UCSD-AML1 (cell line): Measurements from ENCODE around the gene ENTREP3.
"Not testable (repeated sequence)": the region's sequence is repeated elsewhere in the genome, so short reads cannot be mapped to it uniquely, and the experiment has no call there.

Experiments used
- DNase-seq: peaks from one replicate; lab custom pipeline; 2025; ENCODE audit not compliant: unreplicated experiment; lab: John Stamatoyannopoulos, UW

Gene ENTREP3, protein sequence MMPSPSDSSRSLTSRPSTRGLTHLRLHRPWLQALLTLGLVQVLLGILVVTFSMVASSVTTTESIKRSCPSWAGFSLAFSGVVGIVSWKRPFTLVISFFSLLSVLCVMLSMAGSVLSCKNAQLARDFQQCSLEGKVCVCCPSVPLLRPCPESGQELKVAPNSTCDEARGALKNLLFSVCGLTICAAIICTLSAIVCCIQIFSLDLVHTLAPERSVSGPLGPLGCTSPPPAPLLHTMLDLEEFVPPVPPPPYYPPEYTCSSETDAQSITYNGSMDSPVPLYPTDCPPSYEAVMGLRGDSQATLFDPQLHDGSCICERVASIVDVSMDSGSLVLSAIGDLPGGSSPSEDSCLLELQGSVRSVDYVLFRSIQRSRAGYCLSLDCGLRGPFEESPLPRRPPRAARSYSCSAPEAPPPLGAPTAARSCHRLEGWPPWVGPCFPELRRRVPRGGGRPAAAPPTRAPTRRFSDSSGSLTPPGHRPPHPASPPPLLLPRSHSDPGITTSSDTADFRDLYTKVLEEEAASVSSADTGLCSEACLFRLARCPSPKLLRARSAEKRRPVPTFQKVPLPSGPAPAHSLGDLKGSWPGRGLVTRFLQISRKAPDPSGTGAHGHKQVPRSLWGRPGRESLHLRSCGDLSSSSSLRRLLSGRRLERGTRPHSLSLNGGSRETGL

GRCh38 chr1:155255243-155256007, at the start of gene ENTREP3:
Gene ENTREP3, minus strand, starts transcription at chr1:155255483. Its CDS starts 606 bp downstream, at chr1:155254877.
- peak; percentile 74 for DNase-seq

- no peak for DNase-seq
Observed at GRCh38 chr1:155304558-155305063, 49.3 kb upstream of the ENTREP3 start.

- no peak for DNase-seq
Observed at GRCh38 chr1:155301342-155301841, 46.1 kb upstream of the ENTREP3 start, which contains the start of gene PKLR. Gene PKLR, minus strand, starts transcription at chr1:155301438. Its CDS starts 43 bp downstream, at chr1:155301395.

GRCh38 chr1:155300553-155301329, 45.5 kb upstream of the ENTREP3 start:
- DNase-seq = no peak

DNA sequence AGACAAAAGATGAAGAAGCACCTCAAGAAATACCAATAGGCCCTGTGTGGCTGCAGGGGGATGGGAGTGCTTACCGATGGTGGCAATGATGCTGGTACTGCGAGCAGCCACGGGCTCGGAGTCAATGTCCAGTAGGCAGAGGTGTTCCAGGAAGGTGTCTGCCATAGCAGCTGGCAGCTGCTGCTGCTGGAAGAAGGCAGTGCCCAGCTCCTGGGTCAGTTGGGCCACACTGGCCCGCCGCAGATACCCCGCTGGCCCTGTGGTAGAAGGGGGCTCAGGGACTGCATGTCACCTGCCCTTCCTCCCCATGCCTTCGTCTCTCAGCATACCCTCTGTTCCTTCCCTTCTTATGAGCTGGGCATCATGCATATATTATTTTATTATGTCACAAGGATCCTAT, 44.7 kb upstream of the ENTREP3 start:
- DNase-seq = no peak

GRCh38 chr1:155297384-155297783, 42.1 kb upstream of the ENTREP3 start:
- DNase-seq = no peak

DNA sequence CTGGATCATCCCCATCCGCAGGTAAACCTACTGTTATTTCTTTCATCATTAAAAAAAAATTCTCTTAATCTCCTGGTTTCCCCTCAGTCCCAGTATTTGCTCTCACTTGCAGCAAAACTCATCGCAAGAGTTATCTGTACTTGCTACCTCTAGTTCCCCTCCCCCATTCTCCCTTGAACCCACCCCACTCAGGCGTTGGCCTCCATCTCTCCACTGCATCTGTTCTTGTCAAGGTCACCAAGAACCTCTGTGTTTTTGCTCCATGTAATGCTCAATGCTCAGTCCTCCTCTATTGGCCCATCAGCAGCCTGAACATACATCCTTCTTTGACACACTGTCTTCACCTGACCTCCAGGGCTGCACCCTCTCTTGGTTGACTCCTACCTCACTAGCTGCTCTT, 41.4 kb upstream of the ENTREP3 start:
- DNase-seq = no peak

GRCh38 chr1:155295942-155296267, 40.6 kb upstream of the ENTREP3 start:
- DNase-seq = no peak

DNA sequence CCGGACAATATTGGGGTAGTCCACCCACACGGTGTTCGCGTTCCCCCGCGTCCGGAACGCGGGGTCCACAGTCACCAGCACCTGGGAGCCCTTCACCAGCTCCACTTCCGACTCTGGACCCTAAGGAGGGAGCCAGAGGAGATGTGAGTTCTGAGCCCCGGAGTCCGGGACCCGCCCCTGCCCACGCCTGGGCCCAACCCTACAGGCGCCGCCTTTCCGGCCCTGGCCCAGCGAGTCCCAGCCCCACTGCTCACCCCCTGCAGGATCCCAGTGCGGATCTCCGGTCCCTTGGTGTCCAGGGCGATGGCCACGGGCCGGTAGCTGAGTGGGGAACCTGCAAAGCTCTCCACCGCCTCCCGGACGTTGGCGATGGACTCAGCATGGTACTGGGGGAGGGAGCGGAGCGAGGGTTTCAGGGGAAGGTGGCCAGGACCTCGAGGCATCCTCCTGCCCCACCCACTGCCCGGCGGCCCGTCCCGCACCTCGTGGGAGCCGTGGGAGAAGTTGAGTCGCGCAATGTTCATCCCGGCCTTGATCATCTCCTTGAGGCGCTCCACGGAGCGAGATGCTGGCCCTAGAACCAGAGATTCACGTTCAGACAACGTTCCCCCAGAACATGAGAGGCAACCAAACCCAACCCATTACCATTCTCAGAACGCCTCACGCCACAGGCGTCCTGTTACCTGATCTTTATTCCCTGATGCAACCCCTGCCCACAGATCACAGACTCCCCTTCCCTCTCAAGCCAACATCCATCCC, 40.1 kb upstream of the ENTREP3 start:
- no peak for DNase-seq

GRCh38 chr1:155294520-155295182, 39.4 kb upstream of the ENTREP3 start:
- no peak for DNase-seq

GRCh38 chr1:155293086-155293749, 37.9 kb upstream of the ENTREP3 start:
- no peak for DNase-seq

DNA sequence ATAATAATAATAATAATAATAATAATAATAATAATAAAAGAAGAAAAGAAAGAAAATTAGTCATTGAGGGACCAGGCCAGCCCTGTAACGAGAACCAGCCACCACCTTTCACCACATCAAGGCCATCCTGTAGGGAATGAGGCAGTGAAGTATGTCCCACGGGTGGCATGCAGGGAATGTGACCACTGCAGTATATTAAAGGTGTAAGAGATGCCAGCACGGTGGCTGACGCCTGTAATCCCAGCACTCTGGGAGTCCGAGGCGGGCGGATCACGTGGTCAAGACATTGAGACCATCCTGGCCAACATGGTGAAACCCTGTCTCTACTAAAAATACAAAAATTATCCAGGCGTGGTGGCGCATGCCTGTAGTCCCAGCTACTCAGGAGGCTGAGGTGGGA, 35.7 kb upstream of the ENTREP3 start:
- DNase-seq = not testable (repeated sequence)

- no peak for DNase-seq
Observed at GRCh38 chr1:155287987-155288543, 32.8 kb upstream of the ENTREP3 start.

DNA sequence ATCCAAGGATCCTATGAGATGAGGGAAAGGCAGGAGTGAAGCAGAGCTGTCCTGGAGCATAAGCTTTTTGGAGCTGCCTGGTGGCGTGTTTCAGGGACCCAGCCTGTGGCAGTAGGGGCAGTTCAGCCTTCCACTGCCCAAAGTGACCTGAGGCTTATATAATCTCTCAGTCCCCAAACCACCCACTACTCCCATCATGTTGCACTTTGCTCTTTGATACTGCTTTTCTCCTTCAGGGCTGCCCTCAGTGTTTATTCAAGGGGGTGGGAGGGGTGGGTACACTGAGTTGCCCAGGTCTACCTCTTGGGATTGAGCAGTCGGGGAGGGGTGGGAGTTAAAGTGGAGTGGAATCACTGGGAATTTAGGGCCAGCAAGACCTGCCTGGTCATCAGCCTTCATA, 31.3 kb upstream of the ENTREP3 start:
- no peak for DNase-seq

DNA sequence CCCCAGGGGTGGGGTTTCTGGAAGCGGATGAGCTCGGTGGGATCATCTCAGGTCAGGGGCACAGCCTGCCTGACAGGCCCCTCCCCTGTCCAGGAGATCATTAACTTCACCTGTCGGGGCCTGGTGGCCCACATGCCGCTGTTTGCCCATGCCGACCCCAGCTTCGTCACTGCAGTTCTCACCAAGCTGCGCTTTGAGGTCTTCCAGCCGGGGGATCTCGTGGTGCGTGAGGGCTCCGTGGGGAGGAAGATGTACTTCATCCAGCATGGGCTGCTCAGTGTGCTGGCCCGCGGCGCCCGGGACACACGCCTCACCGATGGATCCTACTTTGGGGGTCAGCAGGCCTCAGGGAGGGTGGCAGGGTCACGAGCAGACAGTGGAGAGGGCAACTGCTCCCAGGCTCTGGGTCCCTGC, 30.4 kb upstream of the ENTREP3 start:
- DNase-seq = no peak

GRCh38 chr1:155285063-155285462, 29.8 kb upstream of the ENTREP3 start:
- DNase-seq = no peak

DNA sequence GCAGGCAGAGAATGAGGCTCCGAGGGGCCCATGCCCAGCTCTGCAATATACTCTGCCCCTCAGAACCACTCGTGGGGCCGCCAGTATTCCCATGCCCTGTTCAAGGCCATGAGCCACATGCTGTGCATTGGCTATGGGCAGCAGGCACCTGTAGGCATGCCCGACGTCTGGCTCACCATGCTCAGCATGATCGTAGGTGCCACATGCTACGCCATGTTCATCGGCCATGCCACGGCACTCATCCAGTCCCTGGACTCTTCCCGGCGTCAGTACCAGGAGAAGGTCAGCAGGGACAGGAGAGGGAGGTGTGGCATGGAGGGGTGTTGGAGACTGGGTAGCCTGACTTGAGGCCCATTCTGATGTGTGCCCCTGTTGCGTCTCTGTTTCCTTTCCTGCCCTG, 29.2 kb upstream of the ENTREP3 start:
- no peak for DNase-seq

DNA sequence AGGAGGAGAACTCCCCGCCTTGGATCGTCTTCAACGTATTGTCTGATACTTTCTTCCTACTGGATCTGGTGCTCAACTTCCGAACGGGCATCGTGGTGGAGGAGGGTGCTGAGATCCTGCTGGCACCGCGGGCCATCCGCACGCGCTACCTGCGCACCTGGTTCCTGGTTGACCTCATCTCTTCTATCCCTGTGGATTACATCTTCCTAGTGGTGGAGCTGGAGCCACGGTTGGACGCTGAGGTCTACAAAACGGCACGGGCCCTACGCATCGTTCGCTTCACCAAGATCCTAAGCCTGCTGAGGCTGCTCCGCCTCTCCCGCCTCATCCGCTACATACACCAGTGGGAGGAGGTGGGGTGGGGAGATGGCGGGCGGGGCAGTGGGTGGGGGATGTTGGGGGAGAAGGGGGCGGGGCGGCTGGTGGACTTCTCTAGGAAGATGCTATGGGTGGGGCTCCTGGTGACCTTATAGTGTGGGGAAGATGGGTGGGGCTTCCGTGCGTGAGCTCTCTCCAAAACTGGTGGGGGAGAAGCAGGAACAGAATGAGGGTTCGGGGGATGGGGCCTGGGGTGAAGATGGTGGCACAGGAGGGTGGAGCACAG, 27.3 kb upstream of the ENTREP3 start:
- no peak for DNase-seq
